Esophagus squamous epithelium (tissue), 5 donors: Measurements from ENCODE around the gene ASB2. TPM values are rescaled to one million over a fixed set of nuclear protein-coding genes. Genes with fewer than 3 reads are reported as not detected.

ENCODE experiments used
- DNase-seq: peaks from one replicate; lab custom pipeline; 2025; lab: John Stamatoyannopoulos, UW
- H3K27ac ChIP-seq, 4 donors: fragments of 200-600 bp; sonication (generic); one replicate each; pipeline ENCODE4 v1.5.1; 2016 to 2019; ENCODE audit warnings: mild to moderate bottlenecking in 1 of 4
- H3K27me3 ChIP-seq, 4 donors: fragments of 200-600 bp; sonication (generic); 1 replicate in 3 of 4; 2 replicates in 1 of 4; pipeline versions ENCODE4 v1.5.1 to v1.6.0; 2017 to 2021; ENCODE audit warnings: antibody characterized with exemption in 1 of 4
- H3K36me3 ChIP-seq, 3 donors: fragments of 200-600 bp; sonication (generic); one replicate each; pipeline ENCODE4 v1.5.1; 2016 to 2019
- H3K4me1 ChIP-seq, 3 donors: fragments of 200-600 bp; sonication (generic); one replicate each; pipeline ENCODE4 v1.5.1; 2017 to 2019
- H3K4me3 ChIP-seq, 4 donors: fragments of 200-600 bp; sonication (generic); 1 replicate in 3 of 4; 2 replicates in 1 of 4; pipeline ENCODE4 v1.5.1; 2016 to 2019; ENCODE audit warnings: mild to moderate bottlenecking in 2 of 4, moderate library complexity in 1 of 4
- H3K9me3 ChIP-seq, 3 donors: fragments of 200-600 bp; sonication (generic); one replicate each; pipeline ENCODE4 v1.5.1; 2016 to 2019
- CTCF ChIP-seq, 6 experiments: fragments of 450-650 bp in 4 of 6; fragments of 200-600 bp in 2 of 6; sonication (generic) in 2 of 6; IDR thresholded peaks; one replicate each; pipeline ENCODE4 v1.5.1; 2016 to 2019; ENCODE audit warnings: antibody characterized with exemption in 6 of 6, mild to moderate bottlenecking in 4 of 6, moderate library complexity in 4 of 6
- POLR2A ChIP-seq, 4 donors: fragments of 450-650 bp; IDR thresholded peaks; one replicate each; pipeline ENCODE4 v1.6.1; 2017; ENCODE audit warnings: antibody characterized with exemption in 4 of 4, mild to moderate bottlenecking in 4 of 4, moderate library complexity in 3 of 4
- WGBS, 2 donors: methylation state at CpG; one replicate each; pipeline ENCODE4 v1.1.5; 2018; 5-methylcytosine and 5-hydroxymethylcytosine counted together
- intact Hi-C: fragments of 100-400 bp; cut with DNase I; formaldehyde crosslinking; loops from one replicate; pipeline ENCODE4 v1.15.0; 2022
- total RNA-seq, 4 donors: library from RNA; depleted of rRNA; stranded (reverse); fragments of >200 nt; gene quantifications; one replicate each; pipeline ENCODE4 v1.1.0, GENCODE V29; 2016
- donor health status: DM: yes; HTN: yes; CAD: no.

ASB2 gene
- total RNA-seq, 4 donors from 2014 or later, result 0.83 to 8.8 (median 3.7) TPM

DNA sequence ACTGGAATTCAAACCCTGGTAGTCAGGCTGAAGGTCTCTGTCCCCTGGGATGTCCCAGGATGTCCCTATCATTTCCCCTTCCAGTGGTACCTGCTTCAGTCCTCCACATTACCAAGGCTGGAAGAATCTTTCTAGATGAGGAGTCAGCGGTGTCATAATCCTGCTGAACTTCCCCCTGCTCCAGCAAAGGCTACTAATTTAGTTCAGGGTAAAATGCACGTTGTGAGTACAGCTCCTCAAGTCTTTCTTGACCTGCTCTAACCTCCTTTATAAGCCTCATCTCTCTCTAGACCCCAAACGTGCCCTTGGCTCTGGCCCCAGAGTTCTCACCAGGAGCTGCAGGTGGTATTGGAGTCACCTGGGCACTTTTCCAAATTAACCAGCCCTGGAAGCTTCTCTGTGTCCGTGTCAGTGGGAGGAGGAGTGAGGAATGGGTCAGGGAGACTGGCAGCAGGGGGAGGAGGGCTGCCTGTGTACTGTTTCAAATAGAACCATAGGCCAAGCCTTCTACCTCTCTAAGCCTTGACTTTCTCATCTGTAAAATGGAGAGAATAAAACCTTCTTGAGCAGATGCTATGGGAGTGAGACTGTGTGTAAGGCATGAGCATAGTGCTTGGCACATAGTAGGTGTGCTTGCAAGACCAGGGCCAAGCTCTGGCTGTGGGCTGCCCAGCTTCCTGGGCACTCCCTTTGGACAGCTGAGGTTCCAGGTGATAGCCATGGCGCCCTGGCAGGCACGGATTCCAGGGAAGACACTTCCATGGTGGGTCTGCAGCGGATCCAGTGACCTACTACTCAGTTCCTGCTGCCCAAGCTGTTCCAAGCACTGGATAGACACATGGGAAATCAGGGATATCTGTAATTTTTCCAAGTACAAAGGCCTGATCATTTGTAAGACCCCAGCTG is 24.5 kb downstream of the ASB2 start:
- peaks cover 0 to 61% (median 22%) of the 10 kb centered on the region in 3 donors for H3K4me1 ChIP-seq
- 60 to 62% methylated on average over 5 to 6 of the region's 7 CpGs for WGBS, 2 donors
- H3K36me3 ChIP-seq, result no peaks in the 10 kb centered on the region
- no peak overlapping the region for H3K4me3 ChIP-seq
- no peak for DNase-seq
- H3K27me3 ChIP-seq, result peaks cover 0 to 14% (median 0%) of the 10 kb centered on the region in 4 donors
- no peaks in the 10 kb centered on the region for H3K9me3 ChIP-seq
- TF ChIP-seq CTCF (IDR thresholded peaks at IDR 0.05) (no peak), POLR2A (IDR thresholded peaks at IDR 0.05) (no peak)
- H3K27ac ChIP-seq, result peak overlapping the region in 2 of 4 donors; percentile 13 to 39
- intact Hi-C loops, result no loop called here

GRCh38 chr14:93950948-93951634 is 25.3 kb downstream of the ASB2 start:
- 81 to 84% methylated on average over 8 to 16 of the region's 20 CpGs for WGBS, 2 donors
- no peak overlapping the region for H3K4me3 ChIP-seq
- H3K4me1 ChIP-seq, result peaks cover 0 to 61% (median 22%) of the 10 kb centered on the region in 3 donors
- H3K27me3 ChIP-seq, result peaks cover 0 to 14% (median 0%) of the 10 kb centered on the region in 4 donors
- DNase-seq, result no peak
- no peak for TF ChIP-seq POLR2A (IDR thresholded peaks at IDR 0.05)
- no peak for TF ChIP-seq CTCF (IDR thresholded peaks at IDR 0.05)
- no peaks in the 10 kb centered on the region for H3K9me3 ChIP-seq
- peak overlapping the region in 2 of 4 donors; percentile 13 to 34 for H3K27ac ChIP-seq
- intact Hi-C loops, result no loop called here
- no peaks in the 10 kb centered on the region for H3K36me3 ChIP-seq

- no peak overlapping the region for H3K4me3 ChIP-seq
- TF ChIP-seq CTCF (IDR thresholded peaks at IDR 0.05), result no peak
- TF ChIP-seq POLR2A (IDR thresholded peaks at IDR 0.05), result no peak
- H3K4me1 ChIP-seq, result peaks cover 0 to 57% (median 21%) of the 10 kb centered on the region in 3 donors
- no peak for DNase-seq
- H3K9me3 ChIP-seq, result no peaks in the 10 kb centered on the region
- no peaks in the 10 kb centered on the region for H3K36me3 ChIP-seq
- peaks cover 0 to 13% (median 0%) of the 10 kb centered on the region in 4 donors for H3K27me3 ChIP-seq
- 69 to 84% methylated on average over 3 to 12 of the region's 13 CpGs for WGBS, 2 donors
- intact Hi-C loops, result no loop called here
- peak overlapping the region in 2 of 4 donors; percentile 14 to 29 for H3K27ac ChIP-seq
Observed at GRCh38 chr14:93949511-93950075, 26.8 kb downstream of the ASB2 start.

DNA sequence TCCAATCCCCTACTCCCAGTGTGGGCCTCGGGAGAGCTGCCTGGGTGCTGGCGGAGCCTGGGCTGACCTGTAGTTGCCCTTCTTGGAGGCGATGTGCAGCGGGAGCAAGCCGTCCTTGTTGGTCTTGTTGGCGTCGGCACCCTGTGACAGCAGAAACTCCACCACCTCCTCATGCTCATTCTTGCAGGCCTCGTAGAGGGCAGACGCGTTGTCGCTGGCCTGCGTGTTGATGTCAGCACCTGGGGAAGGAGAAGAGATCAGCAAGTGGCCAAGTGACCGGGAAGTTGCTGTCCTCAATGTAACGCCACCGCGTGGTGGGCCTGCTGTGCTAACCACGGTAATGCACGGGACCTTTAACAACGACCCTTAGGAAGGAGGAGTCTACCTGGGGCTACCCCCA is 29.1 kb downstream of the ASB2 start:
- no peak overlapping the region for H3K4me3 ChIP-seq
- H3K4me1 ChIP-seq, result peaks cover 0 to 48% (median 22%) of the 10 kb centered on the region in 3 donors
- TF ChIP-seq CTCF (IDR thresholded peaks at IDR 0.05) (no peak), POLR2A (IDR thresholded peaks at IDR 0.05) (no peak)
- 80 to 85% methylated on average over 1 to 4 of the region's 19 CpGs for whole genome bisulfite sequencing, 2 donors
- H3K36me3 ChIP-seq, result no peaks in the 10 kb centered on the region
- intact Hi-C loops, result no loop called here
- DNase-seq, result no peak
- H3K9me3 ChIP-seq, result no peaks in the 10 kb centered on the region
- peak overlapping the region in 2 of 4 donors; percentile 10 to 72 for H3K27ac ChIP-seq
- no peaks in the 10 kb centered on the region for H3K27me3 ChIP-seq
